ENCODE results near the gene PCIF1.
A peak's percentile ranks its signal among the peaks of the same experiment; 100 is the strongest.

PCIF1 gene

GRCh38 chr20:45904583-45905504 lies 29.6 kb upstream of the PCIF1 start:
- no peak for DNase-seq

GRCh38 chr20:45905505-45906079 lies 28.9 kb upstream of the PCIF1 start:
- DNase-seq = no peak

- no peak for DNase-seq
These were observed 27.1 kb upstream of the PCIF1 start for GRCh38 chr20:45907219-45907948.

- no peak for DNase-seq
These were observed 26.4 kb upstream of the PCIF1 start for GRCh38 chr20:45908084-45908483.

- no peak for DNase-seq
These were observed 25.1 kb upstream of the PCIF1 start for GRCh38 chr20:45909336-45909808.

GRCh38 chr20:45909817-45910669 lies 24.4 kb upstream of the PCIF1 start:
- no peak for DNase-seq

GRCh38 chr20:45910670-45911485 lies 23.6 kb upstream of the PCIF1 start:
- peak; percentile 92 for DNase-seq

GRCh38 chr20:45911486-45912343 lies 22.8 kb upstream of the PCIF1 start, which contains the start of gene PLTP:
PLTP (minus strand) TSS chr20:45912155; CDS start chr20:45911452, 703 bp downstream.
- DNase-seq = peak; percentile 32

- no peak for DNase-seq
These were observed 22.2 kb upstream of the PCIF1 start for GRCh38 chr20:45912344-45912682.

GRCh38 chr20:45913116-45913515 lies 21.4 kb upstream of the PCIF1 start:
- no peak for DNase-seq

GRCh38 chr20:45917790-45918141 lies 16.7 kb upstream of the PCIF1 start:
- no peak for DNase-seq

- DNase-seq = no peak
These were observed 16.2 kb upstream of the PCIF1 start for GRCh38 chr20:45918182-45918737.

GRCh38 chr20:45918779-45919537 lies 15.5 kb upstream of the PCIF1 start:
- no peak for DNase-seq

- DNase-seq = no peak
These were observed 14.7 kb upstream of the PCIF1 start for GRCh38 chr20:45919542-45920399.

- no peak for DNase-seq
These were observed 13.8 kb upstream of the PCIF1 start for GRCh38 chr20:45920462-45921336.

GRCh38 chr20:45921337-45922189 lies 12.9 kb upstream of the PCIF1 start:
- DNase-seq = no peak

Data from activated CD8-positive, alpha-beta memory T cell treated with anti-CD3 and anti-CD28 coated beads, Interleukin-2, amount 50 U/mL, for 4 hours (primary cell).